Caco-2 (cell line): ENCODE data around the gene MAML2. TPM values are rescaled to one million over a fixed set of nuclear protein-coding genes. Genes with fewer than 3 reads are reported as not detected.

Experiments used
- BruUV-seq: library from RNA; stranded (reverse); fragments of 400-500 nt; replicated peaks from 2 replicates; lab custom pipeline; 2021; lab: Mats Ljungman, UMichigan
- CTCF ChIA-PET: fragments of 300-600 bp; sonication (Branson Sonifier 250); formaldehyde crosslinking; loops from one replicate; lab custom pipeline; 2022; ENCODE audit warnings: antibody characterized with exemption; lab: Charles Lee
- POLR2A ChIA-PET: fragments of 300-600 bp; sonication (Branson Sonifier 250); formaldehyde crosslinking; loops from one replicate; lab custom pipeline; 2022; ENCODE audit warnings: antibody characterized with exemption; lab: Charles Lee
- DNase-seq, 2 experiments: peaks; one replicate each; pipeline versions ENCODE4 v3.0.0 to v3.0.0-alpha.2; 2020 to 2022
- H3K27me3 ChIP-seq: replicated peaks from 2 replicates; pipeline ENCODE4 v1.6.0; 2011; ENCODE audit warnings: low read length; ENCODE audit not compliant: control insufficient read depth, insufficient read depth
- H3K36me3 ChIP-seq: 2 replicates; pipeline ENCODE4 v1.5.1; 2011; ENCODE audit warnings: low read length; ENCODE audit not compliant: control insufficient read depth, insufficient read depth
- H3K4me1 ChIP-seq: fragments of 250-450 bp; sonication (Bioruptor Pico); 2 replicates; pipeline ENCODE4 v1.5.1; 2020; ENCODE audit warnings: mild to moderate bottlenecking
- H3K4me3 ChIP-seq: 2 replicates; pipeline ENCODE4 v1.5.1; 2011; ENCODE audit warnings: low read depth, mild to moderate bottlenecking, control low read depth, low read length
- H3K9me3 ChIP-seq: fragments of 250-450 bp; sonication (Bioruptor Pico); 2 replicates; pipeline ENCODE4 v1.5.1; 2020; ENCODE audit warnings: mild to moderate bottlenecking, moderate library complexity
- H3K27ac Mint-ChIP-seq: one replicate; pipeline ENCODE4 v1.8.0; 2022; ENCODE audit warnings: mixed read lengths; ENCODE audit not compliant: unreplicated experiment
- H3K27me3 Mint-ChIP-seq: one replicate; pipeline ENCODE4 v1.8.0; 2022; ENCODE audit warnings: mixed read lengths; ENCODE audit not compliant: insufficient read depth, unreplicated experiment
- H3K36me3 Mint-ChIP-seq: one replicate; pipeline ENCODE4 v1.8.0; 2022; ENCODE audit warnings: mild to moderate bottlenecking, mixed read lengths; ENCODE audit not compliant: insufficient read depth, unreplicated experiment
- H3K4me1 Mint-ChIP-seq: one replicate; pipeline ENCODE4 v1.8.0; 2022; ENCODE audit warnings: low read depth, mixed read lengths; ENCODE audit not compliant: unreplicated experiment
- H3K4me3 Mint-ChIP-seq: one replicate; pipeline ENCODE4 v1.8.0; 2022; ENCODE audit warnings: mild to moderate bottlenecking, moderate library complexity, mixed read lengths; ENCODE audit not compliant: unreplicated experiment
- H3K9me3 Mint-ChIP-seq: one replicate; pipeline ENCODE4 v1.8.0; 2022; ENCODE audit warnings: mixed read lengths; ENCODE audit not compliant: unreplicated experiment
- intact Hi-C: fragments of 100-400 bp; cut with micrococcal nuclease; formaldehyde crosslinking; loops from one replicate; pipeline ENCODE4 v1.10.0; 2022; ENCODE audit not compliant: unreplicated experiment
- total RNA-seq: library from RNA; stranded (reverse); gene quantifications from 2 replicates; pipeline ENCODE4 v1.2.3, GENCODE V29; 2022
- TF ChIP-seq, protein P1 (sequence below), 2 experiments: fragments of 200-600 bp in 1 of 2; IDR thresholded peaks; 1 replicate in 1 of 2; 2 replicates in 1 of 2; pipeline versions ENCODE4 v1.5.1 to v1.8.0; 2011 to 2022; ENCODE audit warnings: antibody characterized with exemption in 1 of 2, control low read depth in 1 of 2, inconsistent platforms in 1 of 2, low read depth in 1 of 2, low read length in 1 of 2, mild to moderate bottlenecking in 1 of 2, moderate library complexity in 1 of 2; ENCODE audit not compliant: insufficient read depth in 1 of 2, severe bottlenecking in 1 of 2, unreplicated experiment in 1 of 2

The MAML2 gene
- total RNA-seq, 1 experiment from 2014 or later = 11.5 TPM

DNA sequence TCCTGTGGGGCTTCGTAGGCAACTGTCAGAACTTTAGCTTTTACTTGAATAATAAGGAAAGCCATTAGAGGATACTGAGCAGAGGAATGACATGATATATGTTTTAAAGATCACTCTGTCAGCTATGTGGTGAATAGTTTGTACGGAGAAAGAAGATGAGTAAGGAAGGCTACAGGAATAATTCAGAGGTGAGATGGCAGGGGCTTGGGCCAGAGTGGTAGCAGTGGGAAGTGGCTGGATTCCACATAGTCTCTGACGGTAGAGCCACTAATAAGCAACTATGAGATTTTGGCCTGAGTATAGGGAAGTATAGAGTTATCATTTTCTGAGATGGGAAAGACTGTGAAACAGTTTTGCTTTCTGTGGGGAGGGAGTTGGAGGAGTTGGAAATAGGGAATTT, 325.1 kb downstream of the MAML2 start:
- no peaks in the 10 kb centered on the region for H3K9me3 Mint-ChIP-seq
- Histone ChIP-seq H3K4me3 (no peak overlapping the region), H3K9me3 (no peaks in the 10 kb centered on the region), H3K4me1 (peaks cover 19% of the 10 kb centered on the region), H3K27me3 (no peaks in the 10 kb centered on the region), H3K36me3 (no peaks in the 10 kb centered on the region)
- BruUV-seq = no TSS peak
- no peak for DNase-seq
- H3K4me3 Mint-ChIP-seq = no peak overlapping the region
- H3K4me1 Mint-ChIP-seq = peaks cover 6% of the 10 kb centered on the region
- ChIA-PET CTCF (no interaction called here), POLR2A (no interaction called here)
- no peaks in the 10 kb centered on the region for H3K36me3 Mint-ChIP-seq
- no peak overlapping the region for H3K27ac Mint-ChIP-seq
- TF ChIP-seq, protein P1, sequence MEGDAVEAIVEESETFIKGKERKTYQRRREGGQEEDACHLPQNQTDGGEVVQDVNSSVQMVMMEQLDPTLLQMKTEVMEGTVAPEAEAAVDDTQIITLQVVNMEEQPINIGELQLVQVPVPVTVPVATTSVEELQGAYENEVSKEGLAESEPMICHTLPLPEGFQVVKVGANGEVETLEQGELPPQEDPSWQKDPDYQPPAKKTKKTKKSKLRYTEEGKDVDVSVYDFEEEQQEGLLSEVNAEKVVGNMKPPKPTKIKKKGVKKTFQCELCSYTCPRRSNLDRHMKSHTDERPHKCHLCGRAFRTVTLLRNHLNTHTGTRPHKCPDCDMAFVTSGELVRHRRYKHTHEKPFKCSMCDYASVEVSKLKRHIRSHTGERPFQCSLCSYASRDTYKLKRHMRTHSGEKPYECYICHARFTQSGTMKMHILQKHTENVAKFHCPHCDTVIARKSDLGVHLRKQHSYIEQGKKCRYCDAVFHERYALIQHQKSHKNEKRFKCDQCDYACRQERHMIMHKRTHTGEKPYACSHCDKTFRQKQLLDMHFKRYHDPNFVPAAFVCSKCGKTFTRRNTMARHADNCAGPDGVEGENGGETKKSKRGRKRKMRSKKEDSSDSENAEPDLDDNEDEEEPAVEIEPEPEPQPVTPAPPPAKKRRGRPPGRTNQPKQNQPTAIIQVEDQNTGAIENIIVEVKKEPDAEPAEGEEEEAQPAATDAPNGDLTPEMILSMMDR (IDR thresholded peaks at IDR 0.05; ENCODE audit: insufficient read depth in 1 of 2, low read depth in 1 of 2, low read length in 1 of 2, severe bottlenecking in 1 of 2, unreplicated experiment in 1 of 2) = no peak
- H3K27me3 Mint-ChIP-seq = no peaks in the 10 kb centered on the region
- intact Hi-C loops = loop anchor here (5.0 kb wide), 1 partner anchor 171 kb away; no protein-coding TSS in a partner anchor

DNA sequence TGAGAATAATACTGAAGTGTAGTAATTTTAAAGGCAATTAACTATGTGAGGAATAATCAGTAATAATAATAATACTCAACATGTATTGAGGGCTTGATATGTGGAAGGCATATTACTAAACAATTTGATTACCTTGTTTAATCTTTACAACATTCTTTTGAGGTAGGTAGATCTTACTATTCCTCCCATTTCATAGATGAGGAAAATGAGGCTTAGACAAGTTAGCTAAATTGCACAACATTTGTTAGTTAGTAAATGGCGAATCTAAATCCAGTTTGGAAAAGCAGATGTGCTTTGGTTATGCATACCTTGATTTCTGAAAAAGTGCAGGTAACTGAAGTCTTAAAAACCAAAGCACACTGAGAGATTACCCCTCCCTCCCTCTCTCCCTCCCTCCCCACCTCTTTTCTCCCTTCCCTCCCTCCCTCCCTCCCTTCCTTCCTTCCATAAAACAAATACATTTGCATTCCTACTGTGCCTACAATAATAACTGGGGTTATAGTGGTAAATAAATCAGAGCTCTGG, 326.0 kb downstream of the MAML2 start:
- Mint-ChIP-seq H3K36me3 (no peaks in the 10 kb centered on the region), H3K4me3 (no peak overlapping the region), H3K9me3 (no peaks in the 10 kb centered on the region), H3K27ac (no peak overlapping the region), H3K27me3 (no peaks in the 10 kb centered on the region), H3K4me1 (peaks cover 13% of the 10 kb centered on the region)
- no peaks in the 10 kb centered on the region for H3K9me3 ChIP-seq
- no peaks in the 10 kb centered on the region for H3K27me3 ChIP-seq
- POLR2A ChIA-PET = no interaction called here
- intact Hi-C loops = loop anchor here (5.0 kb wide), 1 partner anchor 170 kb away; no protein-coding TSS in a partner anchor
- CTCF ChIA-PET = no interaction called here
- no TSS peak for BruUV-seq
- DNase-seq = no peak
- TF ChIP-seq, protein P1 (IDR thresholded peaks at IDR 0.05; ENCODE audit: insufficient read depth in 1 of 2, low read depth in 1 of 2, low read length in 1 of 2, severe bottlenecking in 1 of 2, unreplicated experiment in 1 of 2) = no peak
- H3K4me1 ChIP-seq = peaks cover 27% of the 10 kb centered on the region
- H3K36me3 ChIP-seq = no peaks in the 10 kb centered on the region
- no peak overlapping the region for H3K4me3 ChIP-seq

DNA sequence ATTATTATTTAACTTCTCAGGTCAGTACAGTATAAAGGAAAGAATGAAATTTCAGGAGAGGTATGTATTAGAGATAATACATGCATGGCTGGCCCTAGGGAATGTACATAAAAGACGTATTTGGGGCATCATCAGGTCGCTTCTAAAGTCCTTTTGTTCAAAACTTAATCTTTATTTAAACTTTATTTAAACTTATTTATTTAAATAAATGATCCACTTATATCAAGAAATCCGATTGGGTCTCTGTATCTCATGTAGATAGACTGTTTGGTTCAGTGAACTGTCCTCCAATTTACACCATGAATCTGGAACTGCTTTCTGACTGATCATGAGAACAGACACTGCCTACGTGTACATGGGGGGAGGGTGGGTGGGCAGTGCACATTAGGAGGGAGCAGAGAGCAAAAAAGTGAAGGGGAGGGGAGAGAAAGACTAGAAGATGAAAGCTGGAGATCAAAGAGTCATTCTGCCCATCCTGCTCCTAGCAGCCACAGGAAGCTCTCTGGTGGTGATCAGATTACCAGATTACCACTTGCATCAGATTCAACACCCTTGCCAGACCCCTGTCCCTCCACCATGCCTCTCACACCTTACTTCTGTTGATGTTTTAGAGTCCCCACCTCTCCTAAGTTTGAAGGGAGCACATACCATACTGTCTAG, 327.0 kb downstream of the MAML2 start:
- BruUV-seq = no TSS peak
- H3K4me3 Mint-ChIP-seq = no peak overlapping the region
- H3K36me3 ChIP-seq = no peaks in the 10 kb centered on the region
- DNase-seq = no peak
- peaks cover 32% of the 10 kb centered on the region for H3K4me1 ChIP-seq
- intact Hi-C loops = loop anchor here (5.0 kb wide), 1 partner anchor 169 kb away; no protein-coding TSS in a partner anchor
- no peaks in the 10 kb centered on the region for H3K36me3 Mint-ChIP-seq
- H3K27me3 Mint-ChIP-seq = no peaks in the 10 kb centered on the region
- no peaks in the 10 kb centered on the region for H3K27me3 ChIP-seq
- H3K4me3 ChIP-seq = no peak overlapping the region
- no peaks in the 10 kb centered on the region for H3K9me3 Mint-ChIP-seq
- ChIA-PET POLR2A (interaction anchor here (0.6 kb wide), 2 partner anchors 53 to 140 kb away, joined by 3 read pairs; no protein-coding TSS in a partner anchor), CTCF (interaction anchor here (1.5 to 2.0 kb wide), 2 partner anchors 167 to 327 kb away, joined by 4 to 5 read pairs; partner anchors contain the start of gene MAML2)
- H3K27ac Mint-ChIP-seq = no peak overlapping the region
- TF ChIP-seq, protein P1 (IDR thresholded peaks at IDR 0.05; ENCODE audit: insufficient read depth in 1 of 2, low read depth in 1 of 2, low read length in 1 of 2, severe bottlenecking in 1 of 2, unreplicated experiment in 1 of 2) = no peak
- no peaks in the 10 kb centered on the region for H3K9me3 ChIP-seq
- H3K4me1 Mint-ChIP-seq = peaks cover 14% of the 10 kb centered on the region
